Activated effector memory CD4-positive, alpha-beta T cell treated with anti-CD3 and anti-CD28 coated beads, Interleukin-2, amount 50 U/mL, for 16 hours (primary cell): ENCODE measurements around the gene ASIC2.

ENCODE experiments used
- DNase-seq: peaks from one replicate; pipeline ENCODE4 v3.0.0-alpha.2; 2020

The ASIC2 gene

GRCh38 chr17:33152783-33153182 is 140.3 kb downstream of the ASIC2 start:
- no peak for DNase-seq

DNA sequence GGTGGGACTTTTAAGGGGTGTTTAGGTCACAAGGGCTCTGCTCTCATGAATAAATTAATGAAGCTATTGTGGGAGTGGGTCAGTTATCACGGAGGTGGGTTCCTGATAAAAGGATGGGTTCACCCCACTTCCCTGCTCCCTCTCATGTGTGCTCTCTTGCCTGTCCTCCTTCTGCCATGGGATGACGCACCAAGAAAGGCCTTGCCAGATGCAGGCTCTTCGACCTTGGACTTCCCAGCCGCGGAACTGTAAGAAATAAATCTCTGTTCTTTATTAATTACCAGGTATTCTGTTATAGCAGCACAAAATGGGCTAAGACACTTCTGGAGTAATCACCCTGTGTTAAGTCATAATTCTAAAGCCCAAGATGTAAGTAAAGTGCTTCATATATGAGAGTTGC is 141.5 kb downstream of the ASIC2 start:
- DNase-seq = no peak

GRCh38 chr17:33145941-33146340 is 147.2 kb downstream of the ASIC2 start:
- no peak for DNase-seq

DNA sequence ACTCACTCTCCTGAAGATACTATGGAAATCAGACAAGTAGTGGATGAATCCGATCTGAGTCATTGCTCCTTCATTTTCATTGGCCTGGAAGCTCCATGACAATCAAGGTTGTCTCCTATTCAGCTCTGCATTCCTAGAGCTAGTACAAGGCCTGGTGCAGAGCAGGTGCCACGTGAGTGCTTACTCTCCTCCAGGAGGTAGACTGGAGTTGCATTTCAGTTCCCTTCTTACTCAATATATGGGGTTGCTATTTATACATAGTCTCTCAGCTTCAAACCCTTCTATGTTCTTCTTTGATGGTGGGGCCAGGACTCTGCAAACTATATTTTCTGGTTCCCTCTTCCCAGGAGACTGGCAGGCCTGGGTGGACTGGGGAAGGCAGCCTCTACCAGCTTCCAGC is 148.3 kb downstream of the ASIC2 start:
- DNase-seq = no peak

GRCh38 chr17:33142705-33143299 is 150.3 kb downstream of the ASIC2 start:
- DNase-seq = no peak

DNA sequence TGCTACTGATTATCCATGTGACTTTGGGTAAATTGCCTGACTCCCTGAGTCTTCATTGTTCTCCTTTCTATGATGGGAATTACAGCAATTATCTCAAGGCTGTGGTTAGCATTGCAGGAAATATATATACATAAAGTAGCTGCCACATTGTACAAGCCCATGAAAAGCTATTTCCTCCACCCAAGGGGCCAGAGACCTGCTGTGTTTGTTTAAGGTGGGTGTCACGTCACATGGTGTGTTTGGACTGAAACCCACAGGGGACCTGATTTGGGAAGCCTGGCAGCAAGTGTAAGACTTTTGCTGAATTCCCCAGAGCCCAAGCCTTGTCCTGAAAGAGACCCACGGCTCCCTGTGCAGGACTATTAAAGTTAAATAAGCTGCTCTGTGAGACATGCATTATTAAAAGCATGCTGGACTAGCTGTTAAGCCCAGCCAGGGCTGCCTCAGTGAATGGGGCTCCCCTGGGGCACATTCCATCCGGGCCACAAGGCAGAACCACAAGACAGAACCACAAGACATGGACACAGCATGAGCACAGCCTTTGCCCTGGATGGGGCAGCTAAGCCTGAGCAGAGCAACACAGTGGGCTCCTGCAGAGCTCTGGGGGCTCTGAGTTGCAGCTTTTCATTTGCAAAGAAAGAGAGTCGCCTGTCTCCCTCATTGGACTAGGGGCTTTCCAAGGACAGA is 152.5 kb downstream of the ASIC2 start:
- no peak for DNase-seq

- DNase-seq = no peak
Observed at GRCh38 chr17:33138627-33139026, 154.5 kb downstream of the ASIC2 start.

- DNase-seq = no peak
Observed at GRCh38 chr17:33137426-33137825, 155.7 kb downstream of the ASIC2 start.

- no peak for DNase-seq
Observed at GRCh38 chr17:33135691-33136090, 157.4 kb downstream of the ASIC2 start.

DNA sequence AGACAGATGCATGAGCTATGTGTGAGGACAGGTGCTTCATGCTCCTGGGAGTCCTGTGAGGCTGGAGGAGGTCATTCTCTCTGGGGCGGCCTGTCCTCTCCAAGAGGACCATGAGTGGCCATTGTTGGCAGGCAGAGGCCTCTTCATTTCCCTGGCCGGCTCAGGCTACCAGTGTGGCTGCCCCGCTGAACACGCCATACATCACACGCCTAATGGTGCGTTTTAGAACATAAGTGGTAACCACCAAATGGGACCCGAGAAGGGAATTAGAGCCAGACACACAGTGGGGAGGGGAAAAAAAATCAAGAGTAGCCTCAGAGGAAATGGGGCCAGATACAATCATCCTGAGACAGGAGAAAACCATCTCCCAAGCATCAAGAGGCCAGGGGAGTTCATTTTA is 161.5 kb downstream of the ASIC2 start:
- no peak for DNase-seq

GRCh38 chr17:33127706-33128105 is 165.4 kb downstream of the ASIC2 start:
- no peak for DNase-seq

DNA sequence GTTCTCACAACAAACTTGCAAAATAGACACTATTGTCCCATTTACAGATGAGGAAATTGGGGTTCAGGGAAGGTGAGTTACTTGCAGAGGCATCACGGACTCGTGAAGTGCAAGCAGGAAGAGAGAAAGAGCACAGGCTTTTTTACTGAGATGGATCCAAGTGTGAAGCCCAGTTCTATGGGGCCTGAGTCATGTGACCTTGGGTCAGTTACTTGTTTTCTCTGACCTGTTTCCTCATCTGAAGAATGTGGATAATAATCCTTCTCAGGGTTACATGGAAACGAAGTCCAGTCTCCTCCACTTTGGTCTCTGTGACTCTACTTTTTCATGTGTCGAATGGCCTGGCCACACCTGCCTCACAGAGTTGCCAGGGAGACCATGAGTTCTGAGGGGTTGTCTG is 167.0 kb downstream of the ASIC2 start:
- DNase-seq = no peak

GRCh38 chr17:33125552-33125950 is 167.5 kb downstream of the ASIC2 start:
- no peak for DNase-seq

GRCh38 chr17:33124871-33125551 is 168.1 kb downstream of the ASIC2 start:
- DNase-seq = peak; percentile 27

GRCh38 chr17:33124185-33124584 is 168.9 kb downstream of the ASIC2 start:
- no peak for DNase-seq

GRCh38 chr17:33121756-33122155 is 171.3 kb downstream of the ASIC2 start:
- DNase-seq = peak; percentile 1

DNA sequence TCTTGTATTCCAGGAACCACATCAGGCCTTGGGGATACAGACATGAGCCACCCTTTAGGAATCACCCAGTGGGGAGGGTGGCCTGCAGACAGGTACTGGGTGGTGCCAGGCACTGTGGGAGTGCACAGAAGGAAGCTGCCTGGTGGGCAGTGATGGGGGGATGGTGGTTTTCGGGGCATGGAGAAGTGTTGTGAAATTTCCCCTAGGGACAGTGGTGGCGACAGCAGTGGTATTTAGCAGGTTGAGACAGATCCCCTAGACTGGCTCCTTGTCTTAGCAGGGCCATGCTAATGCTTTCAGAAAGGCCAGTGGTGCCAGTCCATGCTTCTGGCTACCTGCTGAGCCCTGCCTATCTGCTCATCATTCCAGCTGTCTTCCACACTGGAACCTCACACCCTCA is 171.8 kb downstream of the ASIC2 start:
- DNase-seq = peak; percentile 8

- DNase-seq = peak; percentile 17
Observed at GRCh38 chr17:33120103-33120502, 173.0 kb downstream of the ASIC2 start.

DNA sequence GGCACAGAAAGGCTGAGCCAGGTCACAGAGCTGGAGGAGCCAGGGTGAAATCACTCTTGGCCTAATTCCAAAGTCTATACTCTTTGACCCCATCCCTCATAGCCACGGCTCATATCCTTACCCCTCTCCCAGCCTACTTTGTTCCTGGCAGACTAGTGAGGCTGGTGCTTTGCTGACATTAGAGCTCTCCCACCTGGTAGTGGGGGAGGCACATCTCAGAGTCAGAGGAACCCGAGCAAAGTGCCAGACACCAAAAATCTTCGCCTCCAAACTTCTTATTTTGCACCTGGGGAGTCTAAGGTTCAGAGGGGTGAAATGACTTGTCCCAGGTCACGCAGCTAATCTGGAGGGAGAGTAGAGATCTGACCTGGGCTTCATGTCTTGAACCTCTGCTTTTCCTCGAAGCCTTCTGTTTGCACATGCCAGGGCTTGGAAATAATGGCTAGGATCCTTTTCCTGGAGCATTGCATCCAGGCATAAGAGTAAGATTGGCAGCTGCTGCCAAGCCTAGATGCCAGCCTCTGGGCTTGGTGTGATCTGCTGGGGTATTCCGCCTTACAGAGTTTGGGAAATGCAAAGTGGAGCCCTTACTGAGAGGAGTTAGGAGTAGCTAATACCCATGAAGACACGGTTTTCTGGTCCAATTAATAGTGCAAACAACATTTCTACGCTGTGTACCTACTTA is 174.6 kb downstream of the ASIC2 start:
- DNase-seq = peak; percentile 42

- no peak for DNase-seq
Observed at GRCh38 chr17:33116021-33116551, 177.0 kb downstream of the ASIC2 start.

DNA sequence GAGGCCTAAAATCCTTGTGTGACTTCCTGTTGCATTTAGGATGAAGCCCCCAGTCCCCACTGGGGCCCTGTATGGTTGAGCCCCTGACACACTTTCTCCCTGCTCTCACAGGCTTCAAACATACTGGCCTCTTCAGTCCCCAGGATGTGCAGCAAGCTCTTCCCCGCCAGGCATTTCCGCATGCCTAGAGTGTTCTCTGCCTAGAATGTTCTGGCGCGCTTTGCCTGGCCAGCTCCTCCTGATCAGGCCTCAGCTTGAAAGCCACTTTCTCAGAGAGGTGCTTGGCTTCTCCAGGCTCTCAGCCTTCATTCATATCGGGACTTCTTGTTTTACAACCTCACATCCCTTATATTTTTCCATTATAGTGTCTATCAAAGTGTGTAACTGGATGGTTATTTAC is 177.7 kb downstream of the ASIC2 start:
- no peak for DNase-seq

DNA sequence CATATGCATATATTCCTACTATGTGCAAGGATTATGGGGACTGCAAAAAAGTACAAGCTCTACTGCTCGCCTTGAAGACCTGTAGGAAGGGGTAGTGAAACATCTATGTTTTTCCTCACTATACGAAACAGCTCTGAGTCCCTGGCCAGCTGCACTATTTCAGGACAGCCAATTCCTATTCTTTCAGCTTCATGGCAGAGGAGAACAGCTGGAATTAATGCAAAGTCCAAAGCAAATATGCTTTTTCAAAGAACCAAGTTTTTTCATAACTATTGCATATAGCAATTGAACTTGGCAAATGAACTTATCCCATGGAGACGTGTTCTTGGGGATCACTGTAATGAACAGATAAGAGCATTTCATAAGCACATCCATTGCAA is 179.1 kb downstream of the ASIC2 start:
- DNase-seq = no peak

- no peak for DNase-seq
Observed at GRCh38 chr17:33113276-33113990, 179.7 kb downstream of the ASIC2 start.
